ENCODE data around the gene CDH4.

Gene CDH4

GRCh38 chr20:61583356-61583755, 331.3 kb downstream of the CDH4 start:
- DNase-seq (ENCODE audit: low spot score) = no peak

GRCh38 chr20:61584851-61585250, 332.8 kb downstream of the CDH4 start:
- DNase-seq (ENCODE audit: low spot score) = no peak

GRCh38 chr20:61585764-61586163, 333.7 kb downstream of the CDH4 start:
- DNase-seq (ENCODE audit: low spot score) = no peak

- DNase-seq (ENCODE audit: low spot score) = no peak
These were observed 335.0 kb downstream of the CDH4 start for GRCh38 chr20:61587036-61587435.

GRCh38 chr20:61587681-61588289, 335.7 kb downstream of the CDH4 start:
- DNase-seq (ENCODE audit: low spot score) = no peak

- DNase-seq (ENCODE audit: low spot score) = peak; percentile 18
These were observed 336.6 kb downstream of the CDH4 start for GRCh38 chr20:61588411-61589385.

- no peak for DNase-seq (ENCODE audit: low spot score)
These were observed 338.2 kb downstream of the CDH4 start for GRCh38 chr20:61590236-61590635.

- DNase-seq (ENCODE audit: low spot score) = no peak
These were observed 341.5 kb downstream of the CDH4 start for GRCh38 chr20:61593516-61593915.

- no peak for DNase-seq (ENCODE audit: low spot score)
These were observed 342.1 kb downstream of the CDH4 start for GRCh38 chr20:61594198-61594597.

- no peak for DNase-seq (ENCODE audit: low spot score)
These were observed 343.2 kb downstream of the CDH4 start for GRCh38 chr20:61595216-61595615.

GRCh38 chr20:61596687-61597330, 344.7 kb downstream of the CDH4 start:
- DNase-seq (ENCODE audit: low spot score) = no peak

GRCh38 chr20:61597996-61598395, 345.9 kb downstream of the CDH4 start:
- no peak for DNase-seq (ENCODE audit: low spot score)

GRCh38 chr20:61598586-61598985, 346.5 kb downstream of the CDH4 start:
- no peak for DNase-seq (ENCODE audit: low spot score)

GRCh38 chr20:61599061-61599531, 347.0 kb downstream of the CDH4 start:
- DNase-seq (ENCODE audit: low spot score) = no peak

- DNase-seq (ENCODE audit: low spot score) = no peak
These were observed 347.5 kb downstream of the CDH4 start for GRCh38 chr20:61599541-61599992.

- no peak for DNase-seq (ENCODE audit: low spot score)
These were observed 348.0 kb downstream of the CDH4 start for GRCh38 chr20:61600016-61600415.

GRCh38 chr20:61601361-61601760, 349.3 kb downstream of the CDH4 start:
- no peak for DNase-seq (ENCODE audit: low spot score)

GRCh38 chr20:61601853-61602252, 349.8 kb downstream of the CDH4 start:
- DNase-seq (ENCODE audit: low spot score) = no peak

GRCh38 chr20:61603715-61604114, 351.7 kb downstream of the CDH4 start:
- no peak for DNase-seq (ENCODE audit: low spot score)

- no peak for DNase-seq (ENCODE audit: low spot score)
These were observed 352.5 kb downstream of the CDH4 start for GRCh38 chr20:61604549-61604948.

- DNase-seq (ENCODE audit: low spot score) = no peak
These were observed 353.2 kb downstream of the CDH4 start for GRCh38 chr20:61605283-61605682.

- DNase-seq (ENCODE audit: low spot score) = no peak
These were observed 353.9 kb downstream of the CDH4 start for GRCh38 chr20:61605862-61606557.
